GM23248 (cell line): ENCODE results near the gene RNF114.

ENCODE experiments used
- EZH2 ChIP-seq: fragments of 200-600 bp; sonication (generic); IDR thresholded peaks from 2 replicates; pipeline ENCODE4 v1.6.1; 2018; ENCODE audit warnings: antibody characterized with exemption, mild to moderate bottlenecking; ENCODE audit not compliant: insufficient read depth, poor library complexity, severe bottlenecking
- EZH2phosphoT487 ChIP-seq: fragments of 200-600 bp; sonication (generic); IDR thresholded peaks from 2 replicates; pipeline ENCODE4 v1.6.1; 2018; ENCODE audit warnings: antibody characterized with exemption, moderate library complexity, mild to moderate bottlenecking, low read depth; ENCODE audit not compliant: insufficient read depth

- TF ChIP-seq EZH2phosphoT487: no peak
- TF ChIP-seq EZH2: no peak
Measured at GRCh38 chr20:49961413-49961812, 25.2 kb downstream of the RNF114 start.
